Stimulated activated CD8-positive, alpha-beta memory T cell treated with anti-CD3 and anti-CD28 coated beads, Interleukin-7, amount 100 ng/mL, for 24 hours (primary cell): Measurements from ENCODE around the gene TSSC4.
A peak's percentile ranks its signal among the peaks of the same experiment; 100 is the strongest.
"Not testable (repeated sequence)": the region's sequence is repeated elsewhere in the genome, so short reads cannot be mapped to it uniquely, and the experiment has no call there.

Experiments
- DNase-seq: peaks from one replicate; pipeline ENCODE4 v3.0.0-alpha.2; 2020; ENCODE audit warnings: low read depth

TSSC4 gene

GRCh38 chr11:2400069-2400761 is at the start of gene TSSC4:
Gene TSSC4 (plus strand): TSS chr11:2400750. CDS start chr11:2402634, 1,884 bp downstream.
- DNase-seq, result peak; percentile 97

GRCh38 chr11:2351701-2352100 is 48.8 kb upstream of the TSSC4 start:
- DNase-seq, result no peak

GRCh38 chr11:2352420-2352819 is 48.1 kb upstream of the TSSC4 start:
- DNase-seq, result no peak

- DNase-seq, result no peak
Measured at GRCh38 chr11:2355000-2355644, 45.4 kb upstream of the TSSC4 start.

- no peak for DNase-seq
Measured at GRCh38 chr11:2357246-2357645, 43.3 kb upstream of the TSSC4 start.

GRCh38 chr11:2357651-2358050 is 42.9 kb upstream of the TSSC4 start:
- not testable (repeated sequence) for DNase-seq

GRCh38 chr11:2358754-2359442 is 41.7 kb upstream of the TSSC4 start:
- no peak for DNase-seq

- no peak for DNase-seq
Measured at GRCh38 chr11:2359557-2359956, 41.0 kb upstream of the TSSC4 start.

- no peak for DNase-seq
Measured at GRCh38 chr11:2360081-2360642, 40.4 kb upstream of the TSSC4 start.

- no peak for DNase-seq
Measured at GRCh38 chr11:2361565-2361964, 39.0 kb upstream of the TSSC4 start.

- no peak for DNase-seq
Measured at GRCh38 chr11:2362414-2362813, 38.1 kb upstream of the TSSC4 start.

GRCh38 chr11:2363130-2363529 is 37.4 kb upstream of the TSSC4 start:
- DNase-seq, result no peak

GRCh38 chr11:2363577-2364370 is 36.8 kb upstream of the TSSC4 start:
- DNase-seq, result no peak

GRCh38 chr11:2364386-2364785 is 36.2 kb upstream of the TSSC4 start:
- not testable (repeated sequence) for DNase-seq

- no peak for DNase-seq
Measured at GRCh38 chr11:2365571-2366210, 34.9 kb upstream of the TSSC4 start.

GRCh38 chr11:2366276-2366675 is 34.3 kb upstream of the TSSC4 start:
- DNase-seq, result no peak

- no peak for DNase-seq
Measured at GRCh38 chr11:2366733-2367132, 33.8 kb upstream of the TSSC4 start.

- DNase-seq, result no peak
Measured at GRCh38 chr11:2367266-2368160, 33.0 kb upstream of the TSSC4 start.

GRCh38 chr11:2368178-2368850 is 32.2 kb upstream of the TSSC4 start:
- no peak for DNase-seq

GRCh38 chr11:2368851-2369180 is 31.7 kb upstream of the TSSC4 start:
- DNase-seq, result no peak
